Measurements from ENCODE around the gene MED9.

MED9 gene

DNA sequence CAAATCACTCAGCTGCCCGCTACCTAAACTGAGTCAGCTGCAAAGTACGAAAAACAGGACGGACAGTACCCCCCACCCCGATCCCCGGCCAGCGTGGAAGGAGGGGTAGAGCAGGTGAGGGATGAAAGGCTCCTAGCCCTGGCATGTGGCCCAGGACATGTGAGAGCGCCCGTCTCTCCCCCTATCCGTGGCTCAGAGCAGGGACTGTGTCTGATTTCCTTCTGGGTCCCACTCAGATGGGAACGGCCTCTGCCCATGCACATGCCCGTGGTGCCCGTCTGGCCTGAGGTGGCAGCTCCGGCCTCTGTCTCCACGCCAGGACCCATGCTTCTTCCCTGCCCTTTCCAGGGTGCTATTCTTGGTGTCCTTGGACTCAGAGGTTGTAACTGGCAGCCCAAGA lies 49.6 kb downstream of the MED9 start:
- TF ChIP-seq POLR2A (IDR thresholded peaks at IDR 0.05; ENCODE audit: low read depth, low read length) (no peak), PAX5 (IDR thresholded peaks at IDR 0.05; ENCODE audit: insufficient read depth, low read length, severe bottlenecking) (no peak), POLR2AphosphoS5 (IDR thresholded peaks at IDR 0.05; ENCODE audit: low read depth, low read length) (no peak), TAF1 (IDR thresholded peaks at IDR 0.05; ENCODE audit: low read depth, low read length) (no peak), POU2F2 (IDR thresholded peaks at IDR 0.05; ENCODE audit: low read depth, low read length) (no peak), SPI1 (IDR thresholded peaks at IDR 0.05; ENCODE audit: low read depth, low read length) (no peak)
- no peak for DNase-seq (ENCODE audit: insufficient read length, low spot score)
- no peak for FAIRE-seq

DNA sequence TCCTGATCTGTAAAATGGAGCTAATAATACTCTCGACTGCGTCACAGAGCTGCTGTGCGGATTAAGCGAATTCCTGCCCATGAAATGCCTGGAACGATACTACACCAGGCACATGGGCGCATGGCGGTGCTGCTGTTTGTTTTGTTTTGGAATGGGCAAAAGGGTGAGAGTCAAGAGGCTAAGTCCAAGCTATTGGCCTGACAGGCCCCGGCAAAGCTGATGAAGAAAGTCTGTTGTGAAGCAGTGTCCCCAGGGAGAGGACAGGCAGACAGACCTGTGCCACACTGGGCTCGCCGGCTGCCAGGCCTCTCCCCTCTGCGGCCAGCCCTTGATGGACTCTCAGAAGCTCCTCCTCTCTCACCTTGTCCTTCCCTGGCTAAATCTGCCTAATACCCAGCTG lies 50.7 kb downstream of the MED9 start:
- DNase-seq (ENCODE audit: insufficient read length, low spot score), result no peak
- TF ChIP-seq SPI1 (IDR thresholded peaks at IDR 0.05; ENCODE audit: low read depth, low read length) (no peak), POU2F2 (IDR thresholded peaks at IDR 0.05; ENCODE audit: low read depth, low read length) (no peak), PAX5 (IDR thresholded peaks at IDR 0.05; ENCODE audit: insufficient read depth, low read length, severe bottlenecking) (no peak), POLR2A (IDR thresholded peaks at IDR 0.05; ENCODE audit: low read depth, low read length) (no peak), TAF1 (IDR thresholded peaks at IDR 0.05; ENCODE audit: low read depth, low read length) (no peak), POLR2AphosphoS5 (IDR thresholded peaks at IDR 0.05; ENCODE audit: low read depth, low read length) (no peak)
- no peak for FAIRE-seq

DNA sequence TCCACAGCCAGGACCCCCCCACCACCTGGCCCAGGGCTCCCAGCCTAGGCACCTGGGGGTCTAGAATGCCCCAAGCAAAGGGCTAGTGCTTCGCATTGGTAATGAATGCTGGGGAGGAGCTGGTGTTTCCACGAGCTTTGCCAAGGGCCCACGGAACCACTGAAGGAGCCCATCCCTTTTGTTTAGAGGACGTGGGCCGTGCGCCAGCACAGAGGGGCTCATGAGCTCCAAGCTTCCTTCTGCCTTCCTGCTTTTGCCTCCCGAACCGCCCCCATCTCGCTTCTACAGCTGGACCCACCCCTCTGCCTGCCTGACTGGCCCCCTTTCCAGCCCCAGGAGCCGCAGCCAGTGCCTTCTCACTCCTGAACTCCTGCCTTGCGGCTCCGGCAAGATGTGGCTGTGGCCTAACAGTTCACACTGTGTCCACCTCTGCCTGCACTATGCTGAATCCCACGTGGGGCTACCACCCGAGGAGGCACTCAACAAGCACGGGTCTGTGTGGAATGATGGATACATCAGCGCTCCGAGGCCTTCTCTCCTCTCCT lies 51.2 kb downstream of the MED9 start:
- DNase-seq (ENCODE audit: insufficient read length, low spot score) (no peak), FAIRE-seq (no peak)
- no peak for TF ChIP-seq TAF1 (IDR thresholded peaks at IDR 0.05; ENCODE audit: low read depth, low read length)
- no peak for TF ChIP-seq POLR2AphosphoS5 (IDR thresholded peaks at IDR 0.05; ENCODE audit: low read depth, low read length)
- TF ChIP-seq POU2F2 (IDR thresholded peaks at IDR 0.05; ENCODE audit: low read depth, low read length), result no peak
- TF ChIP-seq POLR2A (IDR thresholded peaks at IDR 0.05; ENCODE audit: low read depth, low read length), result no peak
- TF ChIP-seq PAX5 (IDR thresholded peaks at IDR 0.05; ENCODE audit: insufficient read depth, low read length, severe bottlenecking), result no peak

DNA sequence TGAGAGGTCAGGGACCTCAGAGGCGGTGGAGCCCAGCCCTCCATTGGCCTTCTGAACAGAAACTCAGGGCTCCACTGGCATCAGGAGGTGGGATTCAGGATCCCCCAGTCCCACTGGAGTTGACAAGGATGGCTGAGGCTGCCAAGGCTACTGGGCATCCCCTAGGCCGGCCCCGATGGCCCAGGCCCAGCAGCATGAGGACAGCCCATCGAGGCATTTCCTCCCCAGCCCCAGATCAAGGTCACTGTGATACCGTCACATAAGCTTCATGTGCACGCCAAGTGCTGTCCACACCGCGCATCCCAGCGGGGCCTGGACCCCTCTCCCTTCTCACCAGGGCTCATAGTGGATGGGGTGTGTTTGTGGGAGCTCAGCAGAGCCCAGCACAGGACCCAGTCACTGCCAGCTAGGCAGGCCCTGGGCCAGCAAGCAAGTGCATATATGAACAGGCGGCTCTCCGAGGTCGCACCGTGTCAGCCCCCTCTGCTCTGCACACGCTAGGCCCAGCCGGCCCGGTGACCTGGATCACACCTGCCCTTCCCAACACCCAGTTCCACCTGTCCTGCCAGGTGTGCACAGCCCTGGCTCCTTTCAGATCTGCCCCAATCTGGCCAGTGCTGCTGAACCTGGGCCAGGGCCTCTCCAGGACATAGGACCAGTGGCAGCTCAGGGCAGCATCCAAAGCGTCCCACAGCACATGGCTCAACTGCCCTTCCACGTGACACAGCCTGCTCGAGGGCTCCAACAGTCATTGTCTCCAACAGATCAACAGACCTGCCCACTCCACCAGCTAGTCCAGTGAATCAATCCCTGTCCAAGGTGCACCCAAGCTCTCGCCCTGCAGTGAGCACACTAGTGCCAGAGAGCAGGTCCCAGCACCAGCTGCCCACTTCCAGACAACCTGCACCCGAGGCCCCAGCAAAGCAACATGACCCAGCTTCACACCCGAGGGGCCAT lies 52.2 kb downstream of the MED9 start:
- DNase-seq (ENCODE audit: insufficient read length, low spot score) (no peak), FAIRE-seq (no peak)
- TF ChIP-seq POLR2A (IDR thresholded peaks at IDR 0.05; ENCODE audit: low read depth, low read length) (no peak), PAX5 (IDR thresholded peaks at IDR 0.05; ENCODE audit: insufficient read depth, low read length, severe bottlenecking) (no peak), POU2F2 (IDR thresholded peaks at IDR 0.05; ENCODE audit: low read depth, low read length) (no peak), TAF1 (IDR thresholded peaks at IDR 0.05; ENCODE audit: low read depth, low read length) (no peak), SPI1 (IDR thresholded peaks at IDR 0.05; ENCODE audit: low read depth, low read length) (no peak), POLR2AphosphoS5 (IDR thresholded peaks at IDR 0.05; ENCODE audit: low read depth, low read length) (no peak)

DNA sequence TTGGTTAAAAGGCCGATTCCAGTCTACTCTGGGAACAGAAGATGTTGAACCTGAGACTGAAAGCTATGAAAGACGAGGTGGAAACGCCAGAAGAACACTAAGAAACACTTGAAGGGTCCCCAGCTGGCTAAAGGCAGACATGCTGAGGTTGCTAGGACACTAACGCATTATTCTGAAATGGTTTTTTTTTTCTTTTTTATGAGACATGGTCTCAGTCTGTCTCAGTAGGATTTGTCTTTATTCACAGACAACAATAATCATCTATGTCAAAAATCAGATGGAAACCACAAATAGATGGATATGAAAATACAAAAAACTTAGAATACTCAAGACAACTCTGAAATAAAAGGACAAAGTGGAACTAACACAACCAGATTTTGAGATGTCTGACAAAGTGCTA lies 54.4 kb downstream of the MED9 start:
- no peak for TF ChIP-seq POU2F2 (IDR thresholded peaks at IDR 0.05; ENCODE audit: low read depth, low read length)
- TF ChIP-seq POLR2A (IDR thresholded peaks at IDR 0.05; ENCODE audit: low read depth, low read length), result no peak
- no peak for TF ChIP-seq TAF1 (IDR thresholded peaks at IDR 0.05; ENCODE audit: low read depth, low read length)
- TF ChIP-seq SPI1 (IDR thresholded peaks at IDR 0.05; ENCODE audit: low read depth, low read length), result no peak
- TF ChIP-seq POLR2AphosphoS5 (IDR thresholded peaks at IDR 0.05; ENCODE audit: low read depth, low read length), result no peak
- no peak for TF ChIP-seq PAX5 (IDR thresholded peaks at IDR 0.05; ENCODE audit: insufficient read depth, low read length, severe bottlenecking)
- FAIRE-seq (no peak), DNase-seq (ENCODE audit: insufficient read length, low spot score) (no peak)

DNA sequence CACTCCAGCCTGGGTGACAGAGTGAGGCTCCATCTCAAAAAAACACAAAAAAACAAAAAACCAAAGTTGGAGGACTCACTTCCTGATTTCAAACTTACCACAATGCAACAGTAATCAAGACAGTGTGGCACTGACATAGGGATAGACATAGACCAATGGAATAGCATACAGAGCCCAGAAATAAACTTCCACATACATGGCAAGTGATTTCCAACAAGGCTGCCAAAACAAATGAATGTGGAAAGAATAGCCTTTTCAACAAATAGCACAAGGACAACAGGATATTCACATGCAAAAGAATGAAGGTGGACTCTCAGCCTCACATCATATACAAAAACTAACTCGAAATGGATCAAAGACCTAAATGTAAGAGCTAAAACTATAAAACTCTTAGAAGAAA lies 56.2 kb downstream of the MED9 start:
- FAIRE-seq, result no peak
- peak; percentile 45 for TF ChIP-seq SPI1 (IDR thresholded peaks at IDR 0.05; ENCODE audit: low read depth, low read length)
- no peak for TF ChIP-seq POU2F2 (IDR thresholded peaks at IDR 0.05; ENCODE audit: low read depth, low read length)
- no peak for DNase-seq (ENCODE audit: insufficient read length, low spot score)

DNA sequence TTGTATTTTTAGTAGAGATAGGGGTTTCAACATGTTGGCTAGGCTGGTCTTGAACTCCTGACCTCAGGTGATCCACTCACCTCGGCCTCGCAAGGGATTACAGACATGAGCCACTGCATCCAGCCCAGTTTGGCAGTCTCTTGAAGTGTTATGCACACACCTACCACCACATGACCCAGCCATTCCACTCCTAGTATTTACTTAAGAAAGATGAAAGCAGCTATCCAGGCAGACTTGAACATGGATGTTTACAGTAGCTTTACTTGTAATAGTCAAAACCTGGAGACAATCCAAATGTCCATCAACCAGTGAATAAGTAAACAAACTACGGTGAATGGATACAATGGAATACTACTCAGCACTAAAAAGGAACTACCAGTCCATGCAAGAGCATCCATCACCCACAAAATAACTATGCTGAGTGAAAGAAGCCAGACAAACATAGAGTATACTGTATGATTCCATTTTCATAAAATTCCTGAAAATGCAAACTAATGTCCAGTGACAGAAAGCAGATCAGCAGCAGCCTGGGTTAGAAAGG lies 57.2 kb downstream of the MED9 start:
- FAIRE-seq (no peak), DNase-seq (ENCODE audit: insufficient read length, low spot score) (no peak)
- no peak for TF ChIP-seq PAX5 (IDR thresholded peaks at IDR 0.05; ENCODE audit: insufficient read depth, low read length, severe bottlenecking)
- TF ChIP-seq TAF1 (IDR thresholded peaks at IDR 0.05; ENCODE audit: low read depth, low read length), result no peak
- no peak for TF ChIP-seq POLR2AphosphoS5 (IDR thresholded peaks at IDR 0.05; ENCODE audit: low read depth, low read length)
- no peak for TF ChIP-seq POLR2A (IDR thresholded peaks at IDR 0.05; ENCODE audit: low read depth, low read length)

DNA sequence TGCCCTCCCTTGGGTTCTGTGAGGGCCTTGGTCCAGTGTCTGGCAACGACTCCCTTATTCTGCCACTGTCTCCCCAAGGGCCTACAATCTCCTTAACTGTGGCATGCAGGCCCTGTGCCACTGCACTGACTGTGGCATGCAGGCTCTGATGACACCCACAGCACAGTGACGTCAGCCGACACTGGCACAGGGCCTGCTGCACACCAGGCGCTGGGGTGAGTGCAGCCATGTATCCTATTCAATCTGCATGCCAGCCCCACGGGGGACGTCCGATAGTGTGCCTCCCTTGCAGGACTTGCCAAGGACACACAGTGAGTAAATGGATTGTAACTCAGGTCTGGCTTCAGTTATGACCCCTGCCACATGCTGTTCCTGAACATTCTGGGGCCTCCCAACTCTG lies 59.2 kb downstream of the MED9 start:
- DNase-seq (ENCODE audit: insufficient read length, low spot score), result no peak
- FAIRE-seq, result no peak
- no peak for TF ChIP-seq SPI1 (IDR thresholded peaks at IDR 0.05; ENCODE audit: low read depth, low read length)
- no peak for TF ChIP-seq POU2F2 (IDR thresholded peaks at IDR 0.05; ENCODE audit: low read depth, low read length)
- TF ChIP-seq PAX5 (IDR thresholded peaks at IDR 0.05; ENCODE audit: insufficient read depth, low read length, severe bottlenecking), result no peak
- TF ChIP-seq POLR2A (IDR thresholded peaks at IDR 0.05; ENCODE audit: low read depth, low read length), result no peak
- TF ChIP-seq TAF1 (IDR thresholded peaks at IDR 0.05; ENCODE audit: low read depth, low read length), result no peak

DNA sequence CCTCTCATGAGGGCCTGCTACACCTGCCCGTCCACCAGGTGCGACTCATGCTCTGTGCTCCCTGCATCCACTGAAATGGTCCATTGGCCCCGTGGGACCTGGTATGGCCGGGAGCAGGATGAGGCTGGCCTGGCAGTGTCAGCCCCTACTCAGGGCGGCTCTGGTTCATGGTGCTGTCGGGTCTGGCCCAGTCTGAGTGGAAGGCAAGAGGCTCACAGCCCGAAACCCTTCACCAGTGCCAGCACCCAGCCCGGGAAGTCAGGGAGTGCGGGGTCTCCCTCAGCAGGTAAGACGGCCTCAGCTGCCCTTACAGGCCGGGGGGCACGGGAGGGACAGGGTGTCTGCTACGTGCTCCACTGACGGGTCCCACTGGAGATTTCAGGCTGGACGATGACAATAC lies 59.9 kb downstream of the MED9 start:
- DNase-seq (ENCODE audit: insufficient read length, low spot score) (no peak), FAIRE-seq (no peak)
- no peak for TF ChIP-seq POLR2AphosphoS5 (IDR thresholded peaks at IDR 0.05; ENCODE audit: low read depth, low read length)
- no peak for TF ChIP-seq POU2F2 (IDR thresholded peaks at IDR 0.05; ENCODE audit: low read depth, low read length)
- no peak for TF ChIP-seq POLR2A (IDR thresholded peaks at IDR 0.05; ENCODE audit: low read depth, low read length)
- TF ChIP-seq PAX5 (IDR thresholded peaks at IDR 0.05; ENCODE audit: insufficient read depth, low read length, severe bottlenecking), result no peak
- no peak for TF ChIP-seq SPI1 (IDR thresholded peaks at IDR 0.05; ENCODE audit: low read depth, low read length)
- TF ChIP-seq TAF1 (IDR thresholded peaks at IDR 0.05; ENCODE audit: low read depth, low read length), result no peak
